Fibroblast of lung (primary cell): ENCODE data around the gene HTR3D.

Experiments used
- EZH2 ChIP-seq: IDR thresholded peaks from 2 replicates; pipeline ENCODE4 v1.5.1; 2012; ENCODE audit warnings: low read length, control low read depth, mild to moderate bottlenecking; ENCODE audit errors: missing control alignments
- TF ChIP-seq, protein P1 (sequence below), 2 donors: IDR thresholded peaks in 1 of 2; conservative IDR thresholded peaks in 1 of 2; 1 replicate in 1 of 2; 2 replicates in 1 of 2; pipeline ENCODE4 v1.5.1; 2011 to 2012; ENCODE audit warnings: low read length in 2 of 2, control low read depth in 1 of 2, inconsistent platforms in 1 of 2, low read depth in 1 of 2, mild to moderate bottlenecking in 1 of 2

DNA sequence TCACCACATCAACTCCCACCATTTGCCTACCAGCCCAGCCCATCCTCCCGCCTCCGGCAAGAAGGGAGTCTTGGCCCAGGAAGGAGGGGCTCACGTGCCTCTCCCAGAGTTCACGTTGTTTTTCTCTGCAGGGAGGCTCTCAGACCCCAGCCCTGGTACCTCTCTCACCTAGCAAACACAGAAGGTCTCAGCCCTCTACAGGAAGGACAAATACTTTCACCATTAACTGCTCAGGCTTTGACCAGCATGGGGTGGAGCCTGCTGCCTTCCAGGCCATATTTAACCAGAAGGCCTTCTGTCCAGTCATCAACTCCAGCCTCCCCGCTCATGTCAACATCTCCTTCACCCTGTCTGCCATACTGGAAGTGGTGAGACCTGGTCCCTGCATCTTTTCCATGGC lies 46.3 kb downstream of the HTR3D start:
- TF ChIP-seq, protein P1, sequence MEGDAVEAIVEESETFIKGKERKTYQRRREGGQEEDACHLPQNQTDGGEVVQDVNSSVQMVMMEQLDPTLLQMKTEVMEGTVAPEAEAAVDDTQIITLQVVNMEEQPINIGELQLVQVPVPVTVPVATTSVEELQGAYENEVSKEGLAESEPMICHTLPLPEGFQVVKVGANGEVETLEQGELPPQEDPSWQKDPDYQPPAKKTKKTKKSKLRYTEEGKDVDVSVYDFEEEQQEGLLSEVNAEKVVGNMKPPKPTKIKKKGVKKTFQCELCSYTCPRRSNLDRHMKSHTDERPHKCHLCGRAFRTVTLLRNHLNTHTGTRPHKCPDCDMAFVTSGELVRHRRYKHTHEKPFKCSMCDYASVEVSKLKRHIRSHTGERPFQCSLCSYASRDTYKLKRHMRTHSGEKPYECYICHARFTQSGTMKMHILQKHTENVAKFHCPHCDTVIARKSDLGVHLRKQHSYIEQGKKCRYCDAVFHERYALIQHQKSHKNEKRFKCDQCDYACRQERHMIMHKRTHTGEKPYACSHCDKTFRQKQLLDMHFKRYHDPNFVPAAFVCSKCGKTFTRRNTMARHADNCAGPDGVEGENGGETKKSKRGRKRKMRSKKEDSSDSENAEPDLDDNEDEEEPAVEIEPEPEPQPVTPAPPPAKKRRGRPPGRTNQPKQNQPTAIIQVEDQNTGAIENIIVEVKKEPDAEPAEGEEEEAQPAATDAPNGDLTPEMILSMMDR (conservative IDR thresholded peaks at IDR 0.05 in 1 of 2, IDR thresholded peaks at IDR 0.05 in 1 of 2; ENCODE audit: low read depth in 1 of 2, low read length in 2 of 2) = no peak
- no peak for TF ChIP-seq EZH2
